K562 (cell line): ENCODE data around the gene SLC44A5. TPM values are rescaled to one million over a fixed set of nuclear protein-coding genes. Genes with fewer than 3 reads are reported as not detected.

Source experiments
- ATAC-seq: fragments of 200-7000 bp; cut with Tn5 transposase; 3 replicates; pipeline ENCODE4 v1.9.1; 2020; ENCODE audit warnings: moderate library complexity
- BruUV-seq: library from RNA; stranded (reverse); fragments of 400-500 nt; replicated peaks from 2 replicates; lab custom pipeline; 2021; lab: Mats Ljungman, UMichigan
- CTCF ChIA-PET: fragments of 300-600 bp; formaldehyde crosslinking; extraction: SDS; loops from one replicate; lab custom pipeline; 2021; ENCODE audit warnings: low intra/inter-chr PET ratio; lab: Yijun Ruan, JAX
- POLR2A ChIA-PET: fragments of 300-600, 350-650 bp; sonication (Branson Sonifier 250); formaldehyde crosslinking; extraction: SDS; loops from one replicate; lab custom pipeline; 2021; ENCODE audit warnings: antibody characterized with exemption, inconsistent platforms; lab: Yijun Ruan, JAX
- DNase-seq, 4 experiments: peaks; one replicate each; pipeline versions ENCODE4 v3.0.0 to v3.0.0-alpha.2; 2011 to 2018; ENCODE audit warnings: low spot score in 3 of 4, mixed read lengths in 3 of 4; ENCODE audit errors: extremely low read depth in 1 of 4
- FAIRE-seq: peaks from 2 replicates; lab custom pipeline; 2011; peaks lifted over from hg19 to GRCh38; lab: Jason Lieb, UNC
- H2AFZ ChIP-seq: 2 replicates; pipeline ENCODE4 v1.6.0; 2011; ENCODE audit warnings: low read depth, low read length, control low read depth, inconsistent platforms
- H3K27ac ChIP-seq: fragments of 200-600 bp; 3 replicates; pipeline ENCODE4 v1.8.0; 2011; ENCODE audit warnings: low read depth, mild to moderate bottlenecking, control low read depth, inconsistent platforms, low read length, moderate library complexity, mixed read lengths; ENCODE audit errors: extremely low read depth
- H3K27me3 ChIP-seq, 2 experiments: fragments of 300-600 bp in 1 of 2; 2 replicates in 1 of 2; 3 replicates in 1 of 2; pipeline versions ENCODE4 v1.6.0 to v1.8.0; 2011; ENCODE audit warnings: inconsistent platforms in 2 of 2, low read length in 2 of 2, mild to moderate bottlenecking in 1 of 2, mixed read lengths in 1 of 2, moderate library complexity in 1 of 2; ENCODE audit not compliant: control insufficient read depth in 2 of 2, insufficient read depth in 2 of 2
- H3K36me3 ChIP-seq: fragments of 300-600 bp; 3 replicates; pipeline ENCODE4 v1.8.0; 2011; ENCODE audit warnings: mild to moderate bottlenecking, low read length, inconsistent platforms; ENCODE audit not compliant: control insufficient read depth, insufficient read depth
- H3K4me1 ChIP-seq, 2 experiments: fragments of 200-600 bp in 1 of 2; replicated peaks in 1 of 2; 2 replicates in 1 of 2; 3 replicates in 1 of 2; pipeline versions ENCODE4 v1.5.1 to v1.8.0; 2011; ENCODE audit warnings: inconsistent platforms in 2 of 2, low read length in 2 of 2, mild to moderate bottlenecking in 1 of 2, mixed read lengths in 1 of 2, moderate library complexity in 1 of 2; ENCODE audit not compliant: control insufficient read depth in 2 of 2, insufficient read depth in 2 of 2
- H3K4me2 ChIP-seq: 2 replicates; pipeline ENCODE4 v1.6.1; 2011; ENCODE audit warnings: low read length, control low read depth, inconsistent platforms, mixed read lengths; ENCODE audit not compliant: insufficient read depth
- H3K4me3 ChIP-seq: fragments of 200-600 bp; sonication (generic), shearing (Covaris generic); 2 replicates; pipeline ENCODE4 v1.5.1; 2016; ENCODE audit warnings: control low read depth, inconsistent platforms
- H3K79me2 ChIP-seq: fragments of 200-600 bp; 3 replicates; pipeline ENCODE4 v1.8.0; 2011; ENCODE audit warnings: low read length, inconsistent platforms; ENCODE audit not compliant: control insufficient read depth, insufficient read depth
- H3K9ac ChIP-seq, 2 experiments: 2 replicates each; pipeline versions ENCODE4 v1.6.0 to v1.6.1; 2011; ENCODE audit warnings: low read depth in 2 of 2, low read length in 2 of 2, control low read depth in 1 of 2, inconsistent platforms in 1 of 2, mild to moderate bottlenecking in 1 of 2, mixed read lengths in 1 of 2; ENCODE audit not compliant: insufficient read depth in 1 of 2
- H3K9me1 ChIP-seq: one replicate; pipeline ENCODE4 v1.6.0; 2011; ENCODE audit warnings: inconsistent platforms, mild to moderate bottlenecking, low read length, moderate library complexity; ENCODE audit not compliant: control insufficient read depth, insufficient read depth
- H3K9me3 ChIP-seq: replicated peaks from 2 replicates; pipeline ENCODE4 v1.5.1; 2011; ENCODE audit warnings: low read depth, low read length, inconsistent platforms; ENCODE audit not compliant: control insufficient read depth, insufficient read depth
- H4K20me1 ChIP-seq: replicated peaks from 2 replicates; pipeline ENCODE4 v1.6.1; 2011; ENCODE audit warnings: low read length, inconsistent platforms, mixed read lengths; ENCODE audit not compliant: control insufficient read depth, insufficient read depth
- ARID1B ChIP-seq: fragments of 450-650 bp; IDR thresholded peaks from 2 replicates; pipeline ENCODE4 v1.6.1; 2016; ENCODE audit warnings: antibody characterized with exemption, mild to moderate bottlenecking, inconsistent platforms
- CAMTA2 ChIP-seq: fragments of 250-450 bp; sonication (Bioruptor Pico); conservative IDR thresholded peaks from 2 replicates; pipeline ENCODE4 v1.5.1; 2022
- CEBPG ChIP-seq, 3 experiments: fragments of 200-800 bp in 1 of 3; sonication (Bioruptor generic) in 1 of 3; sonication (generic) in 1 of 3; formaldehyde crosslinking in 1 of 3; IDR thresholded peaks in 2 of 3; conservative IDR thresholded peaks in 1 of 3; 2 replicates each; pipeline versions ENCODE4 v1.6.1 to v1.8.0; 2016 to 2022; ENCODE audit warnings: missing compliant biosample characterization in 2 of 3, missing genetic modification characterization in 2 of 3, mild to moderate bottlenecking in 1 of 3, missing genetic modification reagents in 1 of 3
- E2F6 ChIP-seq, 2 experiments: IDR thresholded peaks; 2 replicates each; pipeline ENCODE4 v1.6.1; 2011; ENCODE audit warnings: borderline replicate concordance in 1 of 2, control low read depth in 1 of 2, low read depth in 1 of 2, low read length in 1 of 2, mild to moderate bottlenecking in 1 of 2, mixed read lengths in 1 of 2, moderate library complexity in 1 of 2; ENCODE audit not compliant: insufficient read depth in 1 of 2, insufficient read length in 1 of 2, poor library complexity in 1 of 2, severe bottlenecking in 1 of 2; ENCODE audit errors: extremely low read depth in 1 of 2
- ELF2 ChIP-seq: fragments of 250-450 bp; sonication (Bioruptor Pico); IDR thresholded peaks from 2 replicates; pipeline ENCODE4 v1.5.0; 2021; ENCODE audit warnings: mild to moderate bottlenecking
- LCOR ChIP-seq: sonication (generic); formaldehyde crosslinking; IDR thresholded peaks from 2 replicates; pipeline ENCODE4 v1.8.0; 2022; ENCODE audit warnings: mild to moderate bottlenecking, missing genetic modification reagents
- MEIS2 ChIP-seq: fragments of 450-650 bp; IDR thresholded peaks from 2 replicates; pipeline ENCODE4 v1.6.1; 2014; ENCODE audit warnings: mild to moderate bottlenecking; ENCODE audit not compliant: partially characterized antibody
- RBM34 ChIP-seq: fragments of 200-400 bp; formaldehyde crosslinking; IDR thresholded peaks from 2 replicates; pipeline ENCODE4 v1.6.1; 2018; ENCODE audit warnings: low read length, borderline replicate concordance; ENCODE audit not compliant: insufficient read depth
- SMAD1 ChIP-seq: fragments of 150-350 bp; IDR thresholded peaks from 2 replicates; pipeline ENCODE4 v1.6.1; 2014; ENCODE audit warnings: low read length, low read depth; ENCODE audit not compliant: partially characterized antibody
- SMAD4 ChIP-seq: fragments of 250-450 bp; sonication (Bioruptor Pico); conservative IDR thresholded peaks from 2 replicates; pipeline ENCODE4 v1.8.0; 2021; ENCODE audit warnings: inconsistent platforms, mild to moderate bottlenecking, moderate library complexity
- SMARCC2 ChIP-seq: fragments of 450-650 bp; IDR thresholded peaks from 2 replicates; pipeline ENCODE4 v1.6.1; 2017; ENCODE audit warnings: antibody characterized with exemption, moderate library complexity, mild to moderate bottlenecking, low read depth
- USF1 ChIP-seq: sonication (generic); formaldehyde crosslinking; IDR thresholded peaks from 2 replicates; pipeline ENCODE4 v1.9.0; 2022; ENCODE audit warnings: mild to moderate bottlenecking, missing genetic modification reagents
- YBX1 ChIP-seq: fragments of 450-650 bp; IDR thresholded peaks from 2 replicates; pipeline ENCODE4 v1.7.1; 2016; ENCODE audit warnings: mild to moderate bottlenecking
- ZNF212 ChIP-seq: fragments of 450-650 bp; formaldehyde crosslinking; IDR thresholded peaks from 2 replicates; pipeline ENCODE4 v1.4.0; 2020; ENCODE audit warnings: mild to moderate bottlenecking
- ZNF695 ChIP-seq: fragments of 450-650 bp; formaldehyde crosslinking; IDR thresholded peaks from 2 replicates; pipeline ENCODE4 v1.4.0; 2020; ENCODE audit warnings: mild to moderate bottlenecking, moderate library complexity
- ZNF707 ChIP-seq: fragments of 250-450 bp; sonication (Bioruptor Pico); conservative IDR thresholded peaks from 2 replicates; pipeline ENCODE4 v1.8.0; 2022; ENCODE audit warnings: inconsistent platforms, mild to moderate bottlenecking, moderate library complexity
- WGBS: fragments of 100-300 bp; shearing (Covaris generic); methylation state at CpG from one replicate; pipeline ENCODE4 v1.1.6; 2016; ENCODE audit warnings: low coverage, mixed read lengths; ENCODE audit not compliant: insufficient coverage; ENCODE audit errors: missing lambda C conversion rate; 5-methylcytosine and 5-hydroxymethylcytosine counted together
- in situ Hi-C: fragments of 300-500 bp; cut with MboI; formaldehyde crosslinking; loops from 4 replicates; pipeline ENCODE4 v1.15.0; 2018; ENCODE audit warnings: inconsistent platforms, mixed read lengths
- intact Hi-C: fragments of 100-400 bp; cut with micrococcal nuclease; formaldehyde crosslinking; loops from 2 replicates; pipeline ENCODE4 v1.14.2; 2022
- polyA plus RNA-seq, 8 experiments: library from polyadenylated mRNA; depleted of rRNA in 4 of 8; stranded (reverse) in 5 of 8; unstranded in 3 of 8; fragments of >200 nt; fragmentation: Nextera tagmentation in 2 of 8; fragmentation: Illumina TruSeq in 1 of 8; extraction: Ambion mirVana in 2 of 8; extraction: Trizol in 1 of 8; gene quantifications; 2 replicates each; pipeline versions ENCODE4 v1.2.1 to v1.2.3, GENCODE V29; 2011 to 2014; ENCODE audit warnings: inconsistent platforms in 1 of 8, missing spikeins in 1 of 8
- total RNA-seq, 7 experiments: library from RNA; depleted of rRNA in 6 of 7; stranded (reverse); fragments of >200 nt in 6 of 7; fragmentation: Illumina TruSeq in 2 of 7; extraction: Trizol in 2 of 7; gene quantifications; 2 replicates each; pipeline versions ENCODE4 v1.2.1 to v1.2.3, GENCODE V29; 2011 to 2021; ENCODE audit warnings: low replicate concordance in 1 of 7
- TF ChIP-seq, protein P1 (sequence below): sonication (generic); formaldehyde crosslinking; IDR thresholded peaks from 2 replicates; pipeline ENCODE4 v1.8.0; 2022; ENCODE audit warnings: mild to moderate bottlenecking, missing genetic modification reagents, borderline replicate concordance

Gene SLC44A5
- total and polyA plus RNA-seq, 9 of the 15 experiments (the other 6 are each of a cell fraction or from before 2014, with no cell fraction given) = 1.2 to 10.1 (median 3.2) TPM

- Histone ChIP-seq H3K27me3 (no peaks in the 10 kb centered on the region), H3K36me3 (no peaks in the 10 kb centered on the region), H3K4me1 (peaks cover 0 to 20% of the 10 kb centered on the region in 2 experiments; a peak in 3 of 5 replicates), H3K9me3 (no peaks in the 10 kb centered on the region), H3K4me2 (no peak overlapping the region), H4K20me1 (no peaks in the 10 kb centered on the region), H2AFZ (peak overlapping the region; percentile 62; the same call in 1 of the 2 replicates), H3K4me3 (no peak overlapping the region), H3K79me2 (no peaks in the 10 kb centered on the region), H3K9ac (no peak overlapping the region; a peak in 1 of 4 replicates), H3K27ac (peak overlapping the region; percentile 28; the same call in 1 of the 3 replicates), H3K9me1 (no peaks in the 10 kb centered on the region)
- FAIRE-seq (peak; percentile 71), ATAC-seq (peak; percentile 91), DNase-seq (peak in 3 of 4 experiments; percentile 9 to 53 (median 39))
- CTCF ChIA-PET = no interaction called here
- in situ Hi-C loops (no loop called here), intact Hi-C loops (no loop called here)
- 43% methylated on average over 4 of the region's 4 CpGs for WGBS
- BruUV-seq = no TSS peak
- POLR2A ChIA-PET = interaction anchor here (1.5 kb wide), 1 partner anchor 9 kb away, joined by 5 read pairs; no protein-coding TSS in a partner anchor
- TF ChIP-seq SMAD1 = no peak
- no peak for TF ChIP-seq SMAD4 (CRISPR knock-in tag)
- TF ChIP-seq E2F6 (IDR thresholded peaks at IDR 0.05; ENCODE audit: borderline replicate concordance in 1 of 2, extremely low read depth in 1 of 2, insufficient read depth in 1 of 2, insufficient read length in 1 of 2, low read depth in 1 of 2, low read length in 1 of 2, poor library complexity in 1 of 2, severe bottlenecking in 1 of 2) = no peak
- TF ChIP-seq LCOR (CRISPR knock-in tag) = no peak
- no peak for TF ChIP-seq ZNF695
- no peak for TF ChIP-seq CAMTA2
- TF ChIP-seq SMARCC2 = 0 out of 2 replicates have a peak, but pooled peaks have one; percentile 24
- TF ChIP-seq, protein P1, sequence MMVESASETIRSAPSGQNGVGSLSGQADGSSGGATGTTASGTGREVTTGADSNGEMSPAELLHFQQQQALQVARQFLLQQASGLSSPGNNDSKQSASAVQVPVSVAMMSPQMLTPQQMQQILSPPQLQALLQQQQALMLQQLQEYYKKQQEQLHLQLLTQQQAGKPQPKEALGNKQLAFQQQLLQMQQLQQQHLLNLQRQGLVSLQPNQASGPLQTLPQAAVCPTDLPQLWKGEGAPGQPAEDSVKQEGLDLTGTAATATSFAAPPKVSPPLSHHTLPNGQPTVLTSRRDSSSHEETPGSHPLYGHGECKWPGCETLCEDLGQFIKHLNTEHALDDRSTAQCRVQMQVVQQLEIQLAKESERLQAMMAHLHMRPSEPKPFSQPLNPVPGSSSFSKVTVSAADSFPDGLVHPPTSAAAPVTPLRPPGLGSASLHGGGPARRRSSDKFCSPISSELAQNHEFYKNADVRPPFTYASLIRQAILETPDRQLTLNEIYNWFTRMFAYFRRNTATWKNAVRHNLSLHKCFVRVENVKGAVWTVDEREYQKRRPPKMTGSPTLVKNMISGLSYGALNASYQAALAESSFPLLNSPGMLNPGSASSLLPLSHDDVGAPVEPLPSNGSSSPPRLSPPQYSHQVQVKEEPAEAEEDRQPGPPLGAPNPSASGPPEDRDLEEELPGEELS (CRISPR knock-in tag) = no peak
- no peak for TF ChIP-seq MEIS2
- TF ChIP-seq ZNF707 (CRISPR knock-in tag) = no peak
- TF ChIP-seq CEBPG (CRISPR knock-in tag; IDR thresholded peaks at IDR 0.05) = no peak
- TF ChIP-seq CEBPG (tag; conservative IDR thresholded peaks at IDR 0.05 in 1 of 2, IDR thresholded peaks at IDR 0.05 in 1 of 2) = no peak
- no peak for TF ChIP-seq RBM34
- TF ChIP-seq ELF2 = no peak
- no peak for TF ChIP-seq ZNF212 (CRISPR knock-in tag)
- TF ChIP-seq YBX1 = no peak
- peak; percentile 32; the same call in 1 of the 2 replicates for TF ChIP-seq ARID1B
- no peak for TF ChIP-seq USF1 (CRISPR knock-in tag)
Measured at GRCh38 chr1:75520862-75521475, 89.9 kb downstream of the SLC44A5 start.
